ENCODE data around the gene MTRFR. TPM values are rescaled to one million over a fixed set of nuclear protein-coding genes. Genes with fewer than 3 reads are reported as not detected.

MTRFR gene
- total RNA-seq, 1 donor from 2014 or later: 10.9 TPM

GRCh38 chr12:123253641-123254459 is 20.6 kb downstream of the MTRFR start:
- DNase-seq (ENCODE audit: low read depth): no peak
- H3K27me3 ChIP-seq (ENCODE audit: control insufficient read depth, insufficient read depth, low read length): no peaks in the 10 kb centered on the region
- H3K36me3 ChIP-seq (ENCODE audit: control insufficient read depth, insufficient read depth, low read length): peaks cover 8% of the 10 kb centered on the region
- H3K4me3 ChIP-seq (ENCODE audit: low read depth, low read length): no peak overlapping the region
- no peak for TF ChIP-seq CTCF (IDR thresholded peaks at IDR 0.05; ENCODE audit: insufficient read depth, low read length, poor library complexity, severe bottlenecking)

DNA sequence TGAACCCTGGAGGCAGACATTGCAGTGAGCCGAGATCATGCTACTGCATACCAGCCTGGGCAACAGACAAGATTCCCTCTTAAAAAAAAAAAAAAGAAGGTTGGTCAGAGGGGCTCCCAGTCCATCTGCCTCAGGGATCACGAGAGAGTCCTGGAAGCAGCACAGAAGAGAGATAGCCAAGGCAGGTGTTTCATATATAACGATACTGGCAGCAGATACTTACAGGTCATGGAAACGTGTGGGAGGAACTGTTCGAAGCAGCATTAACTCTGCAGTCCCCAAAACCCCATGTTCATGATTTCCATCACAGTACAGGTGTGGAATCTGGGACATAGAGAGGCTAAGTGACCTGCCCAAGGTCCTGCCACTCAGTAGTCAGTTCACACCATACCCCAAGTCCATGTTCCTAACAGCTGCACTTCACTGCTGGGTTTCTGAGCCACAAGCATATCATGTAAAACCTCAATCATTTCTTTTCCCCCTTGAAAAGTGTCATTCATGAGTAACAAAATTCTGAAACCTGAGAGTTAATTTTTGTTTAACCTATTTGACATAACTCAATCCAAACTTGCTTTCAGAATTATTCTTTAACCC is 21.7 kb downstream of the MTRFR start:
- Histone ChIP-seq H3K4me3 (ENCODE audit: low read depth, low read length) (no peak overlapping the region), H3K27me3 (ENCODE audit: control insufficient read depth, insufficient read depth, low read length) (no peaks in the 10 kb centered on the region), H3K36me3 (ENCODE audit: control insufficient read depth, insufficient read depth, low read length) (peaks cover 8% of the 10 kb centered on the region)
- DNase-seq (ENCODE audit: low read depth): no peak
- no peak for TF ChIP-seq CTCF (IDR thresholded peaks at IDR 0.05; ENCODE audit: insufficient read depth, low read length, poor library complexity, severe bottlenecking)

DNA sequence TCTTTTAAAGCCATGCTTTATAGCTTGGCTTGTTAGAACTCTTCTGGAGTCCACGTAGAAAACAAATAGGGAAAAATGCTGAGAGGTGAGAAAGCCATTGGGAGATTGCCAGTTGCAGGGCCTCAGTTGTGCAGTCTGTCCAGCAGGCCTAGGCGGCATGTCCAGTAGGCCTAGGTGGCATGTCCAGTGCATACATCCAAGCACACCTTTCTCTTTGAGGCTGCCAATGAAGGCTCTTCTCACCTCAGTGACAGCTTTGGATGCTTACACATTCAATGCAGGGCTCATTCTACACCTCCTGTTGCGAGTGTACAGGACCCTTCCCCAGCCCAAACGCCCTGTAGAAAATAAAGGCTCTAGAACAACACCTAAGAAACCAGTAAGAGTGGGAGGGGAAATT is 25.4 kb downstream of the MTRFR start:
- H3K27me3 ChIP-seq (ENCODE audit: control insufficient read depth, insufficient read depth, low read length): no peaks in the 10 kb centered on the region
- peaks cover 8% of the 10 kb centered on the region for H3K36me3 ChIP-seq (ENCODE audit: control insufficient read depth, insufficient read depth, low read length)
- H3K4me3 ChIP-seq (ENCODE audit: low read depth, low read length): no peak overlapping the region
- TF ChIP-seq CTCF (IDR thresholded peaks at IDR 0.05; ENCODE audit: insufficient read depth, low read length, poor library complexity, severe bottlenecking): no peak
- DNase-seq (ENCODE audit: low read depth): no peak

DNA sequence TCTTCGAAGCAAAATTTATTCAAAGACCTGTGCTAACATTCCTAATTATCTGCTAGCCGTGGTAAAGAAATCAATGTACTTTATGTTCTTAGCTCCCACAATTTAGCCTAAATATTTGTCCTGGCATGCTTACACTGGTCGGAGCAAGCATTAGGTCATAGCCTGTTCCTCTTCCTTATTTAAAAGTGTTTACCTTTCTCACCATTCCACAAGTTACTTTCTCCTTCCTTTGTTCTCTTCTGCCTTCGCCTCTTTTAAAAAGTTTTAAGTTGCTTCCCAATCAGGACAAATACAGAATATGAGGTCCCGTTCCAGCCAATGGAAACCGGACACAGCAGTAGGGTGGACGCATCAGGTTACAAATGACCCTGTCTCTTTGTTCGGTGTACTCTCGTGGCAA is 26.8 kb downstream of the MTRFR start:
- TF ChIP-seq CTCF (IDR thresholded peaks at IDR 0.05; ENCODE audit: insufficient read depth, low read length, poor library complexity, severe bottlenecking): no peak
- H3K4me3 ChIP-seq (ENCODE audit: low read depth, low read length): no peak overlapping the region
- H3K36me3 ChIP-seq (ENCODE audit: control insufficient read depth, insufficient read depth, low read length): peaks cover 4% of the 10 kb centered on the region
- no peaks in the 10 kb centered on the region for H3K27me3 ChIP-seq (ENCODE audit: control insufficient read depth, insufficient read depth, low read length)
- DNase-seq (ENCODE audit: low read depth): no peak

- DNase-seq (ENCODE audit: low read depth): no peak
- H3K4me3 ChIP-seq (ENCODE audit: low read depth, low read length): no peak overlapping the region
- H3K36me3 ChIP-seq (ENCODE audit: control insufficient read depth, insufficient read depth, low read length): peaks cover 4% of the 10 kb centered on the region
Measured at GRCh38 chr12:123261196-123261595, 28.0 kb downstream of the MTRFR start.

More at GRCh38 chr12:123261196-123261595, 28.0 kb downstream of the MTRFR start:
- no peaks in the 10 kb centered on the region for H3K27me3 ChIP-seq (ENCODE audit: control insufficient read depth, insufficient read depth, low read length)
- TF ChIP-seq CTCF (IDR thresholded peaks at IDR 0.05; ENCODE audit: insufficient read depth, low read length, poor library complexity, severe bottlenecking): no peak
